Middle frontal gyrus (tissue), 1 donor: ENCODE measurements around the gene SMU1.
"Not testable (repeated sequence)": the region's sequence is repeated elsewhere in the genome, so short reads cannot be mapped to it uniquely, and the experiment has no call there.

ENCODE experiments used
- DNase-seq: peaks from one replicate; pipeline ENCODE4 v3.0.0-alpha.2; 2015; ENCODE audit warnings: low spot score; ENCODE audit errors: extremely low spot score

The SMU1 gene

GRCh38 chr9:33014665-33015014 is 61.8 kb downstream of the SMU1 start:
- DNase-seq = no peak

DNA sequence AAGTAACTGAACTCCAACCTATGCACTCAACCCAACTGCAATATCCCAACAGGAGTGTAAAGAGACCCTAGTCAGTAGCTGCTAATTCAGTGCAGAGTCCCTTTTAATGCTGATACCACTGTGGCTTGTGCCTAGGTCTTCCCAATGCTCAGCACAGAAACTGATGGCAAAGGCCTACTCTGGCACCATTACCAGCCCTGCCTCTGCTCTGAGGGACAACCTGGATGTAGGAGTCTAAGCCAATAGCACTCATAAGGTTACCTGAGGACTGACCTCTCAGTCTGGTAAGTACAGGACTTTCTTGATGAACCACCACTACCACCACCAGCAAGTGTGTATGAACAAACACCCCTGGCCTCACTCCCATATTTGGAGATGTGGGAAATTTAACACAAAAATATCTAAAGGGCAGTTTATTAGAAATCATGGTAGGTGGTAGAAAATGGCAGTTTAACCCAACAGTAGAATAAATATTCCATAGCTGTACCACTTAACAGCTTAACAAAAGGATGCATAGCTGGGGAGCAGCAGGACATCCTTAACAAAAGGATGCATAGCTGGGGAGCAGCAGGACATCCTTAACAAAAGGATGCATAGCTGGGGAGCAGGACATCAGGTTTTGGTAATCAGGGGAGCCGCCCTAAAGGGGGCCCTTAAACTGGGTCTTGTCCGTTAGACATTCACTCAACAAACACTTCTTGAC is 62.4 kb downstream of the SMU1 start:
- DNase-seq = no peak

DNA sequence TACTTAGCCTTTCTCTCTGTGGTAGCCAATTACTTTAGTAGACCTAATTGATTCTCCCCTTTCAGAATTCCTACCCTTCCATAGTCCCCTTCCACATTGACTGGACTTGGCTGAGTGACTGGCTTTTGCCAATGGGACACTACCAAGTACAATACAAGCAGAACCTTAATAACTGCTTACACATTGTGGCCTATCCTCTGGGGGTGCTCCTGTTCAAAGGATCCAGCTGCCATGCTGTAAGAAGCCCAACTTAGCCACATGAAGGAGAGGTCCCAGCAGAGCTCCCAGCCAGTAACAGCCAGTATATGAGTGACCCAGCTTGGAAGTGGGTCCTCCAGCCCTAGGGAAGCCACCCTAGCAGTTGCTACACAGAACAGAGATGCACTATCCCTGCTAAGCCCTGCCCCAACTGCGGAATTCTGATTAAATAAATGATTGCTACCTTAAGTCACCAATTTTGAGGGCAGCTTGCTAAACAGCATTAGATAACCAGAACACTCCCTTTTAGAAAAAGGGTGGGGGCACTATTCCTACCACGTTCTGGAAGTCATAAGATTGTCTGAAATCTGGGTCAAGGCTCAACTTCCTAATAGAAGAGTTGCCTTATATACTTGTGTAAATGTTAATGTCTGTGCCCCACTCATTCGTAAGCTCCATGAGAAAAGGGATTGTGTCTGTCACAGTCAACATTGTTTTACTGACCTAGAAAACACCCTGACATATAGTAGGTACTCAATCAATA is 64.0 kb downstream of the SMU1 start:
- no peak for DNase-seq

GRCh38 chr9:33011831-33012230 is 64.6 kb downstream of the SMU1 start:
- no peak for DNase-seq

DNA sequence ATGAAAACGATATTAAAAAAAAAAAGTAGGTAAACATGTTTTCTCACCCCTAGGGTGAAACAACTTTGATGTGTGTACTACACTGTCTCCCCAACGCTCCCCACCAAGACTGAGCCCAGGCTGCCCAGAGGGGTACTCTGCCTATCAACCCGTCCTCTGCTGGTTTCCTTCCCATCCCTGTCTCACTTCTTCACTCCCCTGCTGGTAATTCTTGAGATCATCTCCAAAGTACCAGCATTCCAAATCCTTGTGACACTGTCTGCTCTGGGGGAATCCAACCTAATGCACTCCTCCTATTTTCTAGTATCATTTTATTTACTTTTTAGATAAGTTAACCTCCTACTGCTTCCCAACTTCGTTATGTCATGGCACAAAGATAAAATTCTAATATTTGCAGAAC is 68.7 kb downstream of the SMU1 start:
- no peak for DNase-seq

DNA sequence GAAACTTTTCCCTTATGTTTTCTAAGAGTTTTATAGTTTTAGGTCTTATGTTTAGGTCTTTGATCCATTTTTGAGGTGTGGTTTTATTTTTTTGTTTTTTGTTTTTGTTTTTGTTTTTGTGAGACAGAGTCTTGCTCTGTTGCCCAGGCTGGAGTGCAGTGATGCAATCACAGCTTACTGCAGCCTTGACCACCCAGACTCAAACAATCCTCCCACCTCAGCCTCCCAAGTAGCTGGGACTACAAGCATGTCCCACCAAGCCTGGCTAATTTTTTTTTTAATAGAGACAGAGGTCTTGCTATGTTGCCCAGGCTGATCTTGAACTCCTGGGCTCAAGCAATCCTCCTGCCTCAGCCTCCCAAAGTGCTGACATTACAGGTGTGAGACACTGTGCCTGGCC is 71.1 kb downstream of the SMU1 start:
- not testable (repeated sequence) for DNase-seq

- not testable (repeated sequence) for DNase-seq
These were observed 75.8 kb downstream of the SMU1 start for GRCh38 chr9:33000682-33001055.

- DNase-seq = no peak
These were observed 83.8 kb downstream of the SMU1 start for GRCh38 chr9:32992595-32993238.

GRCh38 chr9:32991897-32992594 is 84.4 kb downstream of the SMU1 start:
- DNase-seq = no peak
